IMR-90 (cell line): Measurements from ENCODE around the gene BTBD2. TPM values are rescaled to one million over a fixed set of nuclear protein-coding genes. Genes with fewer than 3 reads are reported as not detected.

Source experiments
- ATAC-seq: fragments of 200-7000 bp; cut with Tn5 transposase; 2 replicates; pipeline ENCODE4 v1.9.1; 2020; ENCODE audit warnings: low read depth, mild to moderate bottlenecking, moderate library complexity
- BruUV-seq: library from RNA; stranded (reverse); fragments of 400-500 nt; replicated peaks from 2 replicates; lab custom pipeline; 2021; lab: Mats Ljungman, UMichigan
- CTCF ChIA-PET: fragments of 300-600 bp; formaldehyde crosslinking; extraction: SDS; loops from one replicate; lab custom pipeline; 2021; ENCODE audit warnings: antibody characterized with exemption; lab: Yijun Ruan, JAX
- POLR2A ChIA-PET: fragments of 300-600 bp; sonication (Branson Sonifier 250); formaldehyde crosslinking; loops from one replicate; lab custom pipeline; 2022; ENCODE audit warnings: antibody characterized with exemption; ENCODE audit not compliant: unreplicated experiment; lab: Charles Lee
- DNase-seq: peaks from one replicate; pipeline ENCODE4 v3.0.0; 2013
- H2AFZ ChIP-seq: replicated peaks from 2 replicates; pipeline ENCODE3; 2013; ENCODE audit warnings: low read length, mild to moderate bottlenecking; ENCODE audit not compliant: poor library complexity
- H2AK5ac ChIP-seq: 2 replicates; pipeline ENCODE4 v1.6.1; 2013; ENCODE audit warnings: low read depth, low read length, inconsistent platforms
- H2AK9ac ChIP-seq: replicated peaks from 2 replicates; pipeline ENCODE3; 2013; ENCODE audit warnings: mild to moderate bottlenecking, low read depth, low read length, moderate library complexity; ENCODE audit not compliant: poor library complexity
- H2BK120ac ChIP-seq: 2 replicates; pipeline ENCODE4 v1.6.1; 2013; ENCODE audit warnings: low read depth, low read length, inconsistent platforms
- H2BK15ac ChIP-seq: 3 replicates; pipeline ENCODE4 v1.6.1; 2013; ENCODE audit warnings: low read depth, low read length, inconsistent platforms
- H2BK20ac ChIP-seq: 2 replicates; pipeline ENCODE4 v1.6.1; 2013; ENCODE audit warnings: low read depth, mild to moderate bottlenecking, inconsistent platforms, low read length, moderate library complexity
- H2BK5ac ChIP-seq: 2 replicates; pipeline ENCODE4 v1.6.1; 2013; ENCODE audit warnings: mild to moderate bottlenecking, low read depth, low read length, inconsistent platforms; ENCODE audit not compliant: poor library complexity, severe bottlenecking
- H3K14ac ChIP-seq: replicated peaks from 2 replicates; pipeline ENCODE4 v1.6.1; 2013; ENCODE audit warnings: low read depth, low read length, inconsistent platforms
- H3K18ac ChIP-seq: 2 replicates; pipeline ENCODE4 v1.6.1; 2013; ENCODE audit warnings: low read depth, low read length, control low read depth
- H3K23ac ChIP-seq: 2 replicates; pipeline ENCODE4 v1.6.1; 2013; ENCODE audit warnings: low read depth, low read length, inconsistent platforms
- H3K27ac ChIP-seq: 2 replicates; pipeline ENCODE4 v1.5.1; 2013; ENCODE audit warnings: mild to moderate bottlenecking, control low read depth, low read length; ENCODE audit not compliant: insufficient read depth
- H3K27me3 ChIP-seq: 2 replicates; pipeline ENCODE4 v1.6.1; 2013; ENCODE audit warnings: low read length; ENCODE audit not compliant: control insufficient read depth, insufficient read depth
- H3K36me3 ChIP-seq: 2 replicates; pipeline ENCODE4 v1.6.1; 2013; ENCODE audit warnings: low read length, mixed read lengths; ENCODE audit not compliant: control insufficient read depth, insufficient read depth
- H3K4ac ChIP-seq: 2 replicates; pipeline ENCODE4 v1.6.1; 2013; ENCODE audit warnings: low read depth, low read length, inconsistent platforms
- H3K4me1 ChIP-seq: 2 replicates; pipeline ENCODE4 v1.6.1; 2013; ENCODE audit warnings: low read length, mixed read lengths; ENCODE audit not compliant: control insufficient read depth, insufficient read depth
- H3K4me2 ChIP-seq: 2 replicates; pipeline ENCODE4 v1.6.1; 2013; ENCODE audit warnings: low read depth, mild to moderate bottlenecking, control low read depth, low read length, moderate library complexity
- H3K4me3 ChIP-seq: 2 replicates; pipeline ENCODE4 v1.5.1; 2013; ENCODE audit warnings: low read depth, mild to moderate bottlenecking, control low read depth, low read length, moderate library complexity; ENCODE audit not compliant: insufficient read depth
- H3K56ac ChIP-seq: 2 replicates; pipeline ENCODE4 v1.6.1; 2013; ENCODE audit warnings: low read length, inconsistent platforms; ENCODE audit not compliant: insufficient read depth; ENCODE audit errors: extremely low read depth
- H3K79me1 ChIP-seq, 2 experiments: 2 replicates each; pipeline ENCODE4 v1.6.1; 2013; ENCODE audit warnings: low read length in 2 of 2, inconsistent platforms in 1 of 2, low read depth in 1 of 2
- H3K9ac ChIP-seq: 2 replicates; pipeline ENCODE4 v1.6.1; 2013; ENCODE audit warnings: low read depth, low read length, control low read depth
- H3K9me1 ChIP-seq: 2 replicates; pipeline ENCODE4 v1.6.1; 2013; ENCODE audit warnings: low read length, inconsistent platforms; ENCODE audit not compliant: insufficient read depth
- H3K9me3 ChIP-seq: 2 replicates; pipeline ENCODE4 v1.6.1; 2013; ENCODE audit warnings: low read length; ENCODE audit not compliant: control insufficient read depth, insufficient read depth
- H4K20me1 ChIP-seq: 2 replicates; pipeline ENCODE4 v1.6.1; 2013; ENCODE audit warnings: low read length, inconsistent platforms; ENCODE audit not compliant: insufficient read depth
- H4K5ac ChIP-seq: 2 replicates; pipeline ENCODE4 v1.6.1; 2013; ENCODE audit warnings: mild to moderate bottlenecking, low read depth, low read length, control low read depth
- H4K8ac ChIP-seq, 2 experiments: 2 replicates each; pipeline ENCODE4 v1.6.1; 2013; ENCODE audit warnings: low read depth in 2 of 2, low read length in 2 of 2, control low read depth in 1 of 2, inconsistent platforms in 1 of 2
- H4K91ac ChIP-seq: 2 replicates; pipeline ENCODE4 v1.6.1; 2013; ENCODE audit warnings: low read depth, low read length, inconsistent platforms; ENCODE audit not compliant: insufficient read depth
- BHLHE40 ChIP-seq: fragments of 150-350 bp; IDR thresholded peaks from 2 replicates; pipeline ENCODE4 v1.6.1; 2016; ENCODE audit warnings: mild to moderate bottlenecking, low read depth, low read length
- CTCF ChIP-seq: conservative IDR thresholded peaks from 2 replicates; pipeline ENCODE4 v1.5.1; 2012; ENCODE audit warnings: mild to moderate bottlenecking, low read depth, low read length, improper control_type of control experiment
- ELK1 ChIP-seq: fragments of 150-350 bp; IDR thresholded peaks from 2 replicates; pipeline ENCODE4 v1.6.1; 2016; ENCODE audit warnings: low read depth, mild to moderate bottlenecking, low read length, moderate library complexity, borderline replicate concordance
- FOS ChIP-seq: fragments of 150-350 bp; IDR thresholded peaks from 2 replicates; pipeline ENCODE4 v1.6.1; 2016; ENCODE audit warnings: low read depth, low read length
- MXI1 ChIP-seq: IDR thresholded peaks from 2 replicates; pipeline ENCODE4 v1.6.1; 2012; ENCODE audit warnings: low read depth, mild to moderate bottlenecking, low read length, moderate library complexity, borderline replicate concordance
- NFE2L2 ChIP-seq: fragments of 150-350 bp; IDR thresholded peaks from 2 replicates; pipeline ENCODE4 v1.6.1; 2016; ENCODE audit warnings: low read depth, mild to moderate bottlenecking, low read length
- POLR2A ChIP-seq: IDR thresholded peaks from 2 replicates; pipeline ENCODE4 v1.6.1; 2012; ENCODE audit warnings: mild to moderate bottlenecking, low read depth, low read length
- RCOR1 ChIP-seq: IDR thresholded peaks from 2 replicates; pipeline ENCODE4 v1.6.1; 2012; ENCODE audit warnings: mild to moderate bottlenecking, low read length, improper control_type of control experiment; ENCODE audit not compliant: insufficient replicate concordance
- RFX5 ChIP-seq: IDR thresholded peaks from 2 replicates; pipeline ENCODE4 v1.8.0; 2012; ENCODE audit warnings: low read depth, mild to moderate bottlenecking, low read length, moderate library complexity
- SMC3 ChIP-seq: fragments of 150-350 bp; IDR thresholded peaks from 2 replicates; pipeline ENCODE4 v1.6.1; 2016; ENCODE audit warnings: low read depth, mild to moderate bottlenecking, antibody characterized with exemption, low read length, moderate library complexity
- USF2 ChIP-seq: fragments of 150-350 bp; IDR thresholded peaks from 2 replicates; pipeline ENCODE4 v1.6.1; 2017; ENCODE audit warnings: mild to moderate bottlenecking, antibody characterized with exemption, low read length, low read depth
- WGBS, 2 experiments: methylation state at CpG; one replicate each; pipeline versions ENCODE4 v1.1.5 to v1.1.7; 2013; ENCODE audit warnings: missing lambda C conversion rate in 2 of 2; ENCODE audit not compliant: insufficient read length in 1 of 2; ENCODE audit errors: extremely low coverage in 2 of 2; 5-methylcytosine and 5-hydroxymethylcytosine counted together
- dilution Hi-C: fragments of 300-500 bp; cut with HindIII; formaldehyde crosslinking; loops from one replicate; pipeline ENCODE4 v1.14.3; 2018; ENCODE audit warnings: low sequenced_read_pairs; ENCODE audit not compliant: unreplicated experiment
- in situ Hi-C: fragments of 300-500 bp; cut with MboI; formaldehyde crosslinking; loops from 3 replicates; pipeline ENCODE4 v1.14.3; 2019; ENCODE audit warnings: low sequenced_read_pairs, inconsistent platforms, mixed read lengths
- intact Hi-C: fragments of 100-400 bp; cut with micrococcal nuclease; formaldehyde crosslinking; loops from 2 replicates; pipeline ENCODE4 v1.10.0; 2022
- polyA plus RNA-seq, 3 experiments: library from polyadenylated mRNA; depleted of rRNA; stranded (reverse); fragments of >200 nt; gene quantifications; 2 replicates each; pipeline ENCODE4 v1.2.3, GENCODE V29; 2012; ENCODE audit warnings: low replicate concordance in 1 of 3
- total RNA-seq: library from RNA; depleted of rRNA; stranded (reverse); fragments of >200 nt; gene quantifications from 2 replicates; pipeline ENCODE4 v1.2.3, GENCODE V29; 2012

Gene BTBD2
- total and polyA plus RNA-seq, 2 of the 4 experiments (the other 2 are of a cell fraction): 24.4 to 65.7 TPM

- 96% methylated on average over 27 of the region's 44 CpGs; no CpG with 5 or more reads in 1 of the 2 experiments for WGBS, 2 experiments
- no peak overlapping the region for H3K9ac ChIP-seq
- H2BK120ac ChIP-seq: no peak overlapping the region
- peaks cover 2% of the 10 kb centered on the region; the same call in 1 of the 2 replicates for H3K9me1 ChIP-seq
- DNase-seq (no peak), ATAC-seq (no peak)
- H2BK20ac ChIP-seq: no peak overlapping the region
- dilution Hi-C loops (no loop called here), in situ Hi-C loops (no loop called here), intact Hi-C loops (no loop called here)
- H4K20me1 ChIP-seq: peaks cover 88% of the 10 kb centered on the region
- no peak overlapping the region for H4K91ac ChIP-seq
- TF ChIP-seq FOS (no peak), RCOR1 (no peak), CTCF (no peak), MXI1 (no peak), SMC3 (no peak), NFE2L2 (no peak), BHLHE40 (no peak), POLR2A (no peak), RFX5 (no peak), ELK1 (no peak), USF2 (no peak)
- H3K4me3 ChIP-seq: no peak overlapping the region
- CTCF ChIA-PET: no interaction called here
- no peaks in the 10 kb centered on the region for H3K9me3 ChIP-seq
- no peak overlapping the region for H3K23ac ChIP-seq
- POLR2A ChIA-PET: no interaction called here
- no peak overlapping the region for H3K18ac ChIP-seq
- H2BK15ac ChIP-seq: no peak overlapping the region
- H3K4ac ChIP-seq: no peak overlapping the region
- H3K56ac ChIP-seq: no peak overlapping the region
- H3K4me1 ChIP-seq: no peaks in the 10 kb centered on the region
- H3K4me2 ChIP-seq: no peak overlapping the region
- H4K8ac ChIP-seq: no peak overlapping the region
- H3K27ac ChIP-seq: no peak overlapping the region
- H2AK5ac ChIP-seq: no peak overlapping the region
- no TSS peak for BruUV-seq
- H4K5ac ChIP-seq: no peak overlapping the region
- H2BK5ac ChIP-seq: no peak overlapping the region
- H3K27me3 ChIP-seq: no peaks in the 10 kb centered on the region
- H3K14ac ChIP-seq: no peak overlapping the region
- peaks cover 19% of the 10 kb centered on the region; the same call in 1 of the 2 replicates for H3K36me3 ChIP-seq
- no peak overlapping the region for H2AK9ac ChIP-seq
- H2AFZ ChIP-seq: peak overlapping the region; percentile 26
- peaks cover 5 to 68% of the 10 kb centered on the region in 2 experiments; a peak in 2 of 4 replicates for H3K79me1 ChIP-seq
Observed at GRCh38 chr19:1949304-1950101, 66.0 kb downstream of the BTBD2 start.
